A549 treated with AZD9567 at 1 μM for 4 hours (cell line): Measurements from ENCODE around the gene NDNF. TPM values are rescaled to one million over a fixed set of nuclear protein-coding genes. Genes with fewer than 3 reads are reported as not detected.

Source experiments
- total RNA-seq: library from RNA; stranded (reverse); fragments of 200-300 nt; extraction: Qiagen RNA extraction; gene quantifications from 5 replicates; pipeline ENCODE4 v1.2.3, GENCODE V29; 2022; ENCODE audit not compliant: insufficient read depth

NDNF gene, protein sequence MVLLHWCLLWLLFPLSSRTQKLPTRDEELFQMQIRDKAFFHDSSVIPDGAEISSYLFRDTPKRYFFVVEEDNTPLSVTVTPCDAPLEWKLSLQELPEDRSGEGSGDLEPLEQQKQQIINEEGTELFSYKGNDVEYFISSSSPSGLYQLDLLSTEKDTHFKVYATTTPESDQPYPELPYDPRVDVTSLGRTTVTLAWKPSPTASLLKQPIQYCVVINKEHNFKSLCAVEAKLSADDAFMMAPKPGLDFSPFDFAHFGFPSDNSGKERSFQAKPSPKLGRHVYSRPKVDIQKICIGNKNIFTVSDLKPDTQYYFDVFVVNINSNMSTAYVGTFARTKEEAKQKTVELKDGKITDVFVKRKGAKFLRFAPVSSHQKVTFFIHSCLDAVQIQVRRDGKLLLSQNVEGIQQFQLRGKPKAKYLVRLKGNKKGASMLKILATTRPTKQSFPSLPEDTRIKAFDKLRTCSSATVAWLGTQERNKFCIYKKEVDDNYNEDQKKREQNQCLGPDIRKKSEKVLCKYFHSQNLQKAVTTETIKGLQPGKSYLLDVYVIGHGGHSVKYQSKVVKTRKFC
- not detected in 5 replicates for total RNA-seq

DNA sequence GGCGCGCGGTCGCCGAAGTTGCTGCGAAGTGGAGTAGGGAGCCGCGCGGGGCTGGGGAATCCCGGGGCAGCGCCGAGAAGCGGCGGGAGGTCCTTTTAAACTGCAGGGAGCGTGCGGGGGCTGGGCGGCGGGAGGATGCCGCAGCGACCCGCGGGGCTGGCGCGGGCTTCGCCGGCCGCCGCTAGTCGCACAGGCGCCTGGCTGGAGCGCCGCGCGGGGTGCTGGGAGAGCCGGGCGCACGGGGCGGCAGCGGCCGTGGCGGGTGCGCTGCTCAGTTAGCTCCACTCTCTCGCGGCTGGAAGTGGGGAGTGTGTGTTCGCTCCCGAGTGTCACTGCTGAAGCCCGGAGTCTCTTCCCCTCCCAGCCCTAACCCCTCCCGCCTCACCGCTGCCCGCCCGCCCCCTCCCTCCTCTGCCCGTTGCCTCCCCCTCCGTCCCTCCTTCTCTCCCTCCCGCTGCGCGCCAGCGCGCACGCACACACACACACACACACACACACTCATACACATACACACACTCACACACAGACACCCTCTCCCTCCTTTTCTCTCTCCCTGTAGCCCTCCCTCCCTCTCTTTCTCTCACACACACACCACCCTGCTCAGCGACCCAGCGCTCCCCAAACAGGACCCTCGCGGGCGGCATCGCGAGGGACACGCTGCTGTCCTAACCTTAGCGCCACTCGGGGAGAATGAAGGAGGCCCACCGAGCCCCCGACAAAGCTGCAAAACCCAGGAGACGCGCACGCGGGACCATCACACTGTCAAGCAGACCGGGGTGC is at the start of gene NDNF:
Gene NDNF, minus strand, starts transcription at position 312 of the 780 bp plus-strand sequence. CDS start 26,698 bp downstream, outside the sequence.

Other genes starting within 250 kb of the NDNF start
- gene PRDM5, start 149.8 kb downstream of the NDNF start, total RNA-seq = 3.6 to 5.6 TPM (median 4.5 TPM) in 5 replicates
- gene TNIP3, start 91.8 kb upstream of the NDNF start, total RNA-seq = 0.13 to 0.41 TPM (median 0.27 TPM) in 4 of 5 replicates, not detected in the other